NCI-H146 (cell line): ENCODE measurements around the gene MROH2A.
"Not testable (repeated sequence)": the region's sequence is repeated elsewhere in the genome, so short reads cannot be mapped to it uniquely, and the experiment has no call there.

Experiments
- DNase-seq: peaks from one replicate; lab custom pipeline; 2025; lab: John Stamatoyannopoulos, UW

MROH2A gene

GRCh38 chr2:233778030-233778429 lies at the start of gene MROH2A:
Gene MROH2A (plus strand): TSS chr2:233778330. CDS start chr2:233779359, 1,029 bp downstream.
- DNase-seq, result no peak

GRCh38 chr2:233728723-233729301 lies 49.3 kb upstream of the MROH2A start, which contains the start of gene UGT1A3:
Gene UGT1A3 (plus strand): TSS chr2:233729042. CDS start chr2:233729127, 85 bp downstream.
- no peak for DNase-seq

- not testable (repeated sequence) for DNase-seq
Observed at GRCh38 chr2:233736868-233737653, 41.1 kb upstream of the MROH2A start.

GRCh38 chr2:233740870-233741269 lies 37.3 kb upstream of the MROH2A start:
- DNase-seq, result no peak

GRCh38 chr2:233743464-233744259 lies 34.5 kb upstream of the MROH2A start:
- DNase-seq, result no peak

GRCh38 chr2:233745073-233745755 lies 32.9 kb upstream of the MROH2A start:
- DNase-seq, result no peak

GRCh38 chr2:233745838-233746237 lies 32.3 kb upstream of the MROH2A start:
- DNase-seq, result not testable (repeated sequence)

- no peak for DNase-seq
Observed at GRCh38 chr2:233746475-233747282, 31.5 kb upstream of the MROH2A start.

- no peak for DNase-seq
Observed at GRCh38 chr2:233747283-233747544, 30.9 kb upstream of the MROH2A start.

- not testable (repeated sequence) for DNase-seq
Observed at GRCh38 chr2:233750689-233751088, 27.4 kb upstream of the MROH2A start.

- DNase-seq, result not testable (repeated sequence)
Observed at GRCh38 chr2:233751212-233752009, 26.7 kb upstream of the MROH2A start.

GRCh38 chr2:233754872-233755611 lies 23.1 kb upstream of the MROH2A start:
- no peak for DNase-seq

- DNase-seq, result no peak
Observed at GRCh38 chr2:233756429-233757081, 21.6 kb upstream of the MROH2A start.

- no peak for DNase-seq
Observed at GRCh38 chr2:233758141-233758540, 20.0 kb upstream of the MROH2A start.

- no peak for DNase-seq
Observed at GRCh38 chr2:233758849-233759248, 19.3 kb upstream of the MROH2A start.

- DNase-seq, result no peak
Observed at GRCh38 chr2:233760043-233760442, 18.1 kb upstream of the MROH2A start, which contains the start of gene UGT1A1. Gene UGT1A1 (plus strand): TSS chr2:233760270. CDS start chr2:233760288, 18 bp downstream.

GRCh38 chr2:233761040-233761769 lies 16.9 kb upstream of the MROH2A start:
- DNase-seq, result no peak

GRCh38 chr2:233764264-233764663 lies 13.9 kb upstream of the MROH2A start:
- DNase-seq, result no peak

- no peak for DNase-seq
Observed at GRCh38 chr2:233764761-233765160, 13.4 kb upstream of the MROH2A start.
